BE2C (cell line): ENCODE data around the gene VPS41.

Experiments
- DNase-seq: peaks from one replicate; pipeline ENCODE4 v3.0.0-alpha.2; 2020
- H3K27me3 ChIP-seq: fragments of 250-450 bp; sonication (Bioruptor Pico); 2 replicates; pipeline ENCODE4 v1.5.1; 2020; ENCODE audit warnings: mild to moderate bottlenecking
- H3K36me3 ChIP-seq: fragments of 250-450 bp; sonication (Bioruptor Pico); 2 replicates; pipeline ENCODE4 v1.5.1; 2020; ENCODE audit warnings: mild to moderate bottlenecking
- H3K4me1 ChIP-seq: fragments of 250-450 bp; sonication (Bioruptor Pico); 2 replicates; pipeline ENCODE4 v1.5.1; 2020
- H3K4me3 ChIP-seq: 2 replicates; pipeline ENCODE4 v1.5.1; 2011; ENCODE audit warnings: low read depth, low read length
- H3K9me3 ChIP-seq: fragments of 250-450 bp; sonication (Bioruptor Pico); 2 replicates; pipeline ENCODE4 v1.5.1; 2020
- TF ChIP-seq, protein P1 (sequence below): IDR thresholded peaks from 2 replicates; pipeline ENCODE4 v1.5.1; 2012; ENCODE audit warnings: mild to moderate bottlenecking, low read depth, low read length

The VPS41 gene

DNA sequence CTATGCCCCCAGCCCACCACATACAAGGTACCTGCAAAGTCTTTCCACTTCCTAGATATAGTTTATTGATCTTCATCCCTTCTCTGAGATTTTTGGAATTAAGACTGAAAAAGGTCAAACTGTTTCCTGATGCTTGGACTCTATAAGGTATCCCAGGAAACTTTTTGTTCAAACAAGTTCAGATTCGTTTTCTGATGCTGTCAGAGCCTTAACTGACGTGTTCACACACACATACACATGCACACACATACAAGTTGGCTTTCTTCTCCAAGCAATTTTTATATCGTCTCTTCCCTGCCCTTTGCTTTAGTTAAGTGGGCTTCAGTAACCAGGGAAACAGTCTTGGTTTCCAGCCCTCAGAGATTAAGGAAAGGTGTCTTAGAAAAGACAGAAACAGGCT lies 11.7 kb upstream of the VPS41 start:
- H3K4me1 ChIP-seq: no peaks in the 10 kb centered on the region
- H3K27me3 ChIP-seq: peaks cover 2% of the 10 kb centered on the region; the same call in 1 of the 2 replicates
- H3K36me3 ChIP-seq: no peaks in the 10 kb centered on the region
- no peak for DNase-seq
- H3K4me3 ChIP-seq: no peak overlapping the region
- H3K9me3 ChIP-seq: no peaks in the 10 kb centered on the region
- TF ChIP-seq, protein P1, sequence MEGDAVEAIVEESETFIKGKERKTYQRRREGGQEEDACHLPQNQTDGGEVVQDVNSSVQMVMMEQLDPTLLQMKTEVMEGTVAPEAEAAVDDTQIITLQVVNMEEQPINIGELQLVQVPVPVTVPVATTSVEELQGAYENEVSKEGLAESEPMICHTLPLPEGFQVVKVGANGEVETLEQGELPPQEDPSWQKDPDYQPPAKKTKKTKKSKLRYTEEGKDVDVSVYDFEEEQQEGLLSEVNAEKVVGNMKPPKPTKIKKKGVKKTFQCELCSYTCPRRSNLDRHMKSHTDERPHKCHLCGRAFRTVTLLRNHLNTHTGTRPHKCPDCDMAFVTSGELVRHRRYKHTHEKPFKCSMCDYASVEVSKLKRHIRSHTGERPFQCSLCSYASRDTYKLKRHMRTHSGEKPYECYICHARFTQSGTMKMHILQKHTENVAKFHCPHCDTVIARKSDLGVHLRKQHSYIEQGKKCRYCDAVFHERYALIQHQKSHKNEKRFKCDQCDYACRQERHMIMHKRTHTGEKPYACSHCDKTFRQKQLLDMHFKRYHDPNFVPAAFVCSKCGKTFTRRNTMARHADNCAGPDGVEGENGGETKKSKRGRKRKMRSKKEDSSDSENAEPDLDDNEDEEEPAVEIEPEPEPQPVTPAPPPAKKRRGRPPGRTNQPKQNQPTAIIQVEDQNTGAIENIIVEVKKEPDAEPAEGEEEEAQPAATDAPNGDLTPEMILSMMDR: no peak

DNA sequence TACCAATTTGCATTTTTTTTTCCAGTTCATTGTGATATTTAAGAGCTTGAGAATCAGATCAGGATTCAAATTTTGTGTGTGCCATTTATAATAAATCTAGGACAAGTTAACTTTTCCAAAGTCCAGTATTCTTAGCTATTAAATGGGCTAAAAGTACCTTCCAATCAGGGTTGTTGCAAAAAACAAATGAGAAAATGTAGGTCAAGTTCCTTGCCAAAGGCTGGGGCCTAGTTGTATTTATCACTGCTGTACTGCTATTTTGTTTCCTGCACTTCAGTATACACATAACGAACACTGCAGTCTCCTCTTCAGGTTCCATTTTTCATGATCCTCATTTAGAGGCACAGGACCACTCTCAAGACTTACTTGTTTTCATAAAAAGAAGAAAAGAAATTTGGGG lies 7.4 kb upstream of the VPS41 start:
- Histone ChIP-seq H3K27me3 (no peaks in the 10 kb centered on the region), H3K36me3 (no peaks in the 10 kb centered on the region), H3K9me3 (no peaks in the 10 kb centered on the region), H3K4me1 (no peaks in the 10 kb centered on the region), H3K4me3 (no peak overlapping the region)
- TF ChIP-seq, protein P1: no peak
- DNase-seq: no peak

DNA sequence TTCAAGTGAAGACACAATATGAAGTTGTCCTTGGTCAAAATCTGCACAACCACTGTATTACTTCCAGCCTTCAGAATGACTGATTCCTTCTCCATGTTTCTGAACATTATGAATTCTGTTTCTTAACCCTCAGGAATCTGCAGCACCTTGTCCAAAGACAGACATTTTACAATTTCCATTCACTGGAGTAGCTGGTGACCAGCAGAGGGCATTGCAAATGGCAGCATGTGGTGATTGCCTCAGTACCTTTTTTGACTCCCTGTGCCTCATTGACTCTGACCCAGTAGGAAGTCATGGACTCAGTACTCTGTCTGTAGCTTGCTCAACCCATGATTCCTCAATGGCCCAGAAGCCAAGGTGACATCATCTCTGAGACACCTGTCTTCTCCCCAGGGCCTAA lies 879 bp upstream of the VPS41 start:
- TF ChIP-seq, protein P1: no peak; the same call in 1 of the 2 replicates
- DNase-seq: no peak
- H3K27me3 ChIP-seq: no peaks in the 10 kb centered on the region

DNA sequence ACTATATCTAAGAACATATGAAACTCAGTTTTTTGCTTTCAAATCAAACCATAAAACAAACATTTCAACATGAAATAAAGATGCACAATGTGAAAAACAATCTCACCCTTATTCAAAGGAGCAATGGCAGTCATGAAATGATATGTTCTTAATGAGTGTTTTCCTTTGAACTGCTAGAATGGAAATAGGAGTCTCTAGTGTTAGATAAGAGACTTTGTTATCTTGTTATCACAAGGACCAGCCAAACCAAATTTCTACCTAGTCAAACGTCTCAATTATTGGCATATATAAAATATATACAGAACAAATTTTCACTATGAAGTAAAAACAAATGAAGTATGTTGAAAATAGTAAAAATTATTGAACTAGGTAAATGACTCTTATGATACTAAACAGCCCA lies 1.2 kb downstream of the VPS41 start:
- no peak overlapping the region for H3K4me3 ChIP-seq
- H3K4me1 ChIP-seq: no peaks in the 10 kb centered on the region
- no peak for DNase-seq
- H3K27me3 ChIP-seq: no peaks in the 10 kb centered on the region
- no peaks in the 10 kb centered on the region for H3K9me3 ChIP-seq
- TF ChIP-seq, protein P1: no peak
- H3K36me3 ChIP-seq: no peaks in the 10 kb centered on the region

More for the DNA sequence above, 879 bp upstream of the VPS41 start:
- Histone ChIP-seq H3K4me3 (no peak overlapping the region), H3K4me1 (no peaks in the 10 kb centered on the region), H3K9me3 (no peaks in the 10 kb centered on the region), H3K36me3 (no peaks in the 10 kb centered on the region)

DNA sequence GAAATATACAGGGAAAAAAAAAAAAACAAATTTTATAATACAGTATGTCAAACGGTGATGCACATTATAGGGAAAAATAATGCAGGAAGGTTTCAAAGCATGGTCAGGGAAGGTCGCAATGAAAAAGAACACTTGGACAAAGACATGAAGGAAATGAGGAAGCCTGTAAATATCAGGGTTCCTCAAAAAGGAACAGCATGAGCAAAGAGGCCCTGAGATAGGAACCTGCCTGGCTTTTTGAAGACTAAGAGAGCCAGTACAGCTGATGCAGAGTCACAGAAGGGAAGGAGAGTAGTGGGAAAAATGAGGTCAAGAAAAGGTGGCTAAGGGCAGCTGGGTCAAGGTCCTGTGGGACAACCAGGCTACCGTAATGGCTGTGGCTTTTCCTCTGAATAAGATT lies 1.9 kb downstream of the VPS41 start:
- no peak overlapping the region for H3K4me3 ChIP-seq
- no peaks in the 10 kb centered on the region for H3K36me3 ChIP-seq
- H3K4me1 ChIP-seq: no peaks in the 10 kb centered on the region
- H3K27me3 ChIP-seq: no peaks in the 10 kb centered on the region
- DNase-seq: no peak
- no peaks in the 10 kb centered on the region for H3K9me3 ChIP-seq
- TF ChIP-seq, protein P1: no peak

DNA sequence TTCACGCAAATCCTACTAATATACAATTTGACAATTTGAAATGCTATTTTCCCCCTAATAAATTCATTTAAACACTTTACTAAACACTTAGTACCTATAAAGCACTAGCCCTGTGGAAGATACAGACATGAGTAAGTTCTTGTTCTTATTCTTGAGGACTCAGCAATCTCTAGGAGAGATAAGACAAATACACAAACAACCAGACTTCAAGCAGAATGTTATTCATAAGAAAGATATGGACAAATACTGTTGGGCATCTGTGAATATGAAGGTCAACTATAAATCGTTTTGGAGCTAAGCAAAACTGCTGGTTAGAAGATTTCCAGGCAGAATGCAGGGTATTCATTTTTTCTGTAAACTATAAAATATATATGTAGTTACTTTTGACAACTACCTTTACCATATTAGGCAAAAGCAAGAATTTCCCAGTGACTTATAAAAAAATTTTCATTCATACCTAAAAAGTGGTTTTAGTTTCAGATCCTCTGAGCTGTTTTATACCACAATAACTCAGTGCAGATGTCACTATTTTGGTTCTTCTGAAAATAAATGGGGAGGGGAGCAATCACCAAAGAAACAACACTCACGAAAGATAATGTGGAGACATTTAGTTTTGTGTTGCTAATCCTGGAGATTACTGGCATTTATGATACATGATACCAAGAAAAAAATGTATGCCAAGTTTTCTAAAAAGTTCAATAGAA lies 3.8 kb downstream of the VPS41 start:
- DNase-seq: no peak
- H3K4me1 ChIP-seq: no peaks in the 10 kb centered on the region

More for the DNA sequence above, 3.8 kb downstream of the VPS41 start:
- TF ChIP-seq, protein P1: no peak
- H3K4me3 ChIP-seq: no peak overlapping the region
- no peaks in the 10 kb centered on the region for H3K9me3 ChIP-seq
- H3K36me3 ChIP-seq: no peaks in the 10 kb centered on the region
- no peaks in the 10 kb centered on the region for H3K27me3 ChIP-seq
